Endothelial cell of umbilical vein (primary cell): ENCODE results near the gene TBX4. TPM values are rescaled to one million over a fixed set of nuclear protein-coding genes. Genes with fewer than 3 reads are reported as not detected.

ENCODE experiments used
- BruUV-seq: library from RNA; stranded (reverse); fragments of 400-500 nt; replicated peaks from 2 replicates; lab custom pipeline; 2021; lab: Mats Ljungman, UMichigan
- CTCF ChIA-PET: fragments of 300-600, 350-600 bp; sonication (Branson Sonifier 250); formaldehyde crosslinking; loops from one replicate; lab custom pipeline; 2021; ENCODE audit warnings: antibody characterized with exemption, inconsistent platforms; lab: Charles Lee
- POLR2A ChIA-PET: fragments of 300-600, 350-600 bp; sonication (Branson Sonifier 250); formaldehyde crosslinking; loops from one replicate; lab custom pipeline; 2021; ENCODE audit warnings: antibody characterized with exemption, inconsistent platforms; lab: Charles Lee
- DNase-seq: peaks from one replicate; pipeline ENCODE4 v3.0.0-alpha.2; 2011; ENCODE audit warnings: low read depth, low spot score
- FAIRE-seq: peaks from 2 replicates; lab custom pipeline; 2011; peaks lifted over from hg19 to GRCh38; lab: Jason Lieb, UNC
- H2AFZ ChIP-seq: 2 replicates; pipeline ENCODE4 v1.6.0; 2012; ENCODE audit warnings: low read depth, low read length, control low read depth, inconsistent platforms
- H3K27ac ChIP-seq: 2 replicates; pipeline ENCODE4 v1.5.1; 2011; ENCODE audit warnings: low read depth, mild to moderate bottlenecking, control low read depth, low read length, moderate library complexity; ENCODE audit not compliant: insufficient read depth
- H3K27me3 ChIP-seq, 2 experiments: 2 replicates each; pipeline versions ENCODE4 v1.6.0 to v1.6.1; 2011; ENCODE audit warnings: low read length in 2 of 2, mixed read lengths in 1 of 2; ENCODE audit not compliant: control insufficient read depth in 2 of 2, insufficient read depth in 2 of 2
- H3K36me3 ChIP-seq, 2 experiments: 2 replicates in 1 of 2; 3 replicates in 1 of 2; pipeline ENCODE4 v1.5.1; 2011; ENCODE audit warnings: low read length in 2 of 2, mild to moderate bottlenecking in 1 of 2, moderate library complexity in 1 of 2; ENCODE audit not compliant: control insufficient read depth in 2 of 2, insufficient read depth in 2 of 2; ENCODE audit errors: extremely low read depth in 1 of 2
- H3K4me1 ChIP-seq: 3 replicates; pipeline ENCODE4 v1.5.1; 2011; ENCODE audit warnings: mild to moderate bottlenecking, low read length; ENCODE audit not compliant: control insufficient read depth, insufficient read depth; ENCODE audit errors: extremely low read depth
- H3K4me2 ChIP-seq: 2 replicates; pipeline ENCODE4 v1.6.1; 2011; ENCODE audit warnings: low read length, control low read depth, mixed read lengths; ENCODE audit not compliant: insufficient read depth
- H3K4me3 ChIP-seq, 3 experiments: fragments of 200-600 bp in 1 of 3; sonication (generic), shearing (Covaris generic) in 1 of 3; replicated peaks in 1 of 3; 2 replicates each; pipeline ENCODE4 v1.5.1; 2011 to 2016; ENCODE audit warnings: control low read depth in 3 of 3, low read length in 3 of 3, mild to moderate bottlenecking in 2 of 3, inconsistent platforms in 1 of 3, low read depth in 1 of 3, moderate library complexity in 1 of 3; ENCODE audit not compliant: insufficient read depth in 1 of 3
- H3K79me2 ChIP-seq: 2 replicates; pipeline ENCODE4 v1.6.0; 2012; ENCODE audit warnings: low read length, inconsistent platforms; ENCODE audit not compliant: control insufficient read depth, insufficient read depth
- H3K9ac ChIP-seq: replicated peaks from 2 replicates; pipeline ENCODE3; 2011; ENCODE audit warnings: low read length, control low read depth; ENCODE audit not compliant: insufficient read depth; ENCODE audit errors: extremely low read depth
- H3K9me1 ChIP-seq: replicated peaks from 3 replicates; pipeline ENCODE4 v1.6.0; 2011; ENCODE audit warnings: mild to moderate bottlenecking, low read length; ENCODE audit not compliant: control insufficient read depth, insufficient read depth; ENCODE audit errors: extremely low read depth
- H3K9me3 ChIP-seq: replicated peaks from 2 replicates; pipeline ENCODE4 v1.5.1; 2012; ENCODE audit warnings: low read length, inconsistent platforms; ENCODE audit not compliant: control insufficient read depth, insufficient read depth
- H4K20me1 ChIP-seq: replicated peaks from 2 replicates; pipeline ENCODE3; 2011; ENCODE audit warnings: mild to moderate bottlenecking, low read length; ENCODE audit not compliant: control insufficient read depth, insufficient read depth; ENCODE audit errors: extremely low read depth
- EZH2 ChIP-seq: IDR thresholded peaks from 2 replicates; pipeline ENCODE4 v1.6.1; 2012; ENCODE audit warnings: borderline replicate concordance, low read depth, mild to moderate bottlenecking, moderate library complexity, low read length, inconsistent platforms; ENCODE audit not compliant: severe bottlenecking
- FOS ChIP-seq: IDR thresholded peaks from 2 replicates; pipeline ENCODE4 v1.6.1; 2011; ENCODE audit warnings: mild to moderate bottlenecking, low read length, moderate library complexity, borderline replicate concordance; ENCODE audit not compliant: insufficient read depth
- GATA2 ChIP-seq: IDR thresholded peaks from 2 replicates; pipeline ENCODE4 v1.7.0; 2011; ENCODE audit warnings: low read depth, mild to moderate bottlenecking, moderate library complexity, mixed read lengths, low read length; ENCODE audit not compliant: insufficient read length, insufficient read depth
- JUN ChIP-seq: IDR thresholded peaks from 2 replicates; pipeline ENCODE4 v1.6.1; 2011; ENCODE audit warnings: borderline replicate concordance, low read depth; ENCODE audit not compliant: insufficient read length, insufficient read depth
- MYC ChIP-seq: IDR thresholded peaks from one replicate; pipeline ENCODE4 v1.6.1; 2011; ENCODE audit warnings: mild to moderate bottlenecking, low read depth, low read length
- POLR2A ChIP-seq: IDR thresholded peaks from 2 replicates; pipeline ENCODE4 v1.6.1; 2012; ENCODE audit warnings: low read depth, mild to moderate bottlenecking, control low read depth, low read length
- POLR2AphosphoS5 ChIP-seq: IDR thresholded peaks from 2 replicates; pipeline ENCODE4 v1.6.1; 2012; ENCODE audit warnings: low read depth, mild to moderate bottlenecking, control low read depth, low read length, moderate library complexity; ENCODE audit not compliant: insufficient read depth
- dilution Hi-C: fragments of 300-500 bp; cut with MboI; formaldehyde crosslinking; loops from one replicate; pipeline ENCODE4 v1.15.0; 2019; ENCODE audit warnings: low sequenced_read_pairs; ENCODE audit not compliant: extremely low pct_ligation_motif_present
- intact Hi-C: fragments of 100-400 bp; cut with micrococcal nuclease; formaldehyde crosslinking; loops from one replicate; pipeline ENCODE4 v1.10.0; 2022
- polyA plus RNA-seq, 4 experiments: library from polyadenylated mRNA; depleted of rRNA in 3 of 4; stranded (reverse) in 3 of 4; unstranded in 1 of 4; fragments of >200 nt; gene quantifications; 2 replicates each; pipeline versions ENCODE4 v1.2.1 to v1.2.3, GENCODE V29; 2011 to 2012; ENCODE audit warnings: missing spikeins in 1 of 4
- total RNA-seq: library from RNA; stranded (reverse); gene quantifications from 2 replicates; pipeline ENCODE4 v1.2.3, GENCODE V29; 2021
- TF ChIP-seq, protein P1 (sequence below), 2 donors: IDR thresholded peaks; 1 replicate in 1 of 2; 2 replicates in 1 of 2; pipeline ENCODE4 v1.5.1; 2011; ENCODE audit warnings: low read length in 2 of 2, mild to moderate bottlenecking in 2 of 2, moderate library complexity in 2 of 2, control low read depth in 1 of 2, inconsistent platforms in 1 of 2, low read depth in 1 of 2; ENCODE audit not compliant: insufficient read depth in 1 of 2; ENCODE audit errors: extremely low read depth in 1 of 2
- TF ChIP-seq, protein P2 (sequence below): IDR thresholded peaks from 2 replicates; pipeline ENCODE4 v1.6.1; 2011; ENCODE audit not compliant: insufficient read depth, insufficient read length

Gene TBX4
- total and polyA plus RNA-seq, 2 donors (not counting 3 experiments of a cell fraction or from before 2014, with no cell fraction given): not detected

GRCh38 chr17:61442878-61443474, 9.2 kb upstream of the TBX4 start:
- Histone ChIP-seq H3K36me3 (no peaks in the 10 kb centered on the region), H3K27me3 (peaks cover 14 to 23% of the 10 kb centered on the region in 2 experiments), H3K4me3 (no peak overlapping the region), H3K4me1 (no peaks in the 10 kb centered on the region), H3K4me2 (no peak overlapping the region), H3K9ac (no peak overlapping the region), H3K9me1 (no peaks in the 10 kb centered on the region), H3K9me3 (no peaks in the 10 kb centered on the region), H2AFZ (no peak overlapping the region), H3K79me2 (no peaks in the 10 kb centered on the region), H3K27ac (no peak overlapping the region), H4K20me1 (no peaks in the 10 kb centered on the region)
- ChIA-PET CTCF (interaction anchor here (0.8 to 1.3 kb wide), 2 partner anchors 25 to 26 kb away, joined by 3 read pairs; no protein-coding TSS in a partner anchor), POLR2A (no interaction called here)
- FAIRE-seq: no peak
- intact Hi-C loops (no loop called here), dilution Hi-C loops (no loop called here)
- no TSS peak for BruUV-seq
- no peak for DNase-seq
- TF ChIP-seq POLR2A (no peak), GATA2 (no peak)
- TF ChIP-seq, protein P1, sequence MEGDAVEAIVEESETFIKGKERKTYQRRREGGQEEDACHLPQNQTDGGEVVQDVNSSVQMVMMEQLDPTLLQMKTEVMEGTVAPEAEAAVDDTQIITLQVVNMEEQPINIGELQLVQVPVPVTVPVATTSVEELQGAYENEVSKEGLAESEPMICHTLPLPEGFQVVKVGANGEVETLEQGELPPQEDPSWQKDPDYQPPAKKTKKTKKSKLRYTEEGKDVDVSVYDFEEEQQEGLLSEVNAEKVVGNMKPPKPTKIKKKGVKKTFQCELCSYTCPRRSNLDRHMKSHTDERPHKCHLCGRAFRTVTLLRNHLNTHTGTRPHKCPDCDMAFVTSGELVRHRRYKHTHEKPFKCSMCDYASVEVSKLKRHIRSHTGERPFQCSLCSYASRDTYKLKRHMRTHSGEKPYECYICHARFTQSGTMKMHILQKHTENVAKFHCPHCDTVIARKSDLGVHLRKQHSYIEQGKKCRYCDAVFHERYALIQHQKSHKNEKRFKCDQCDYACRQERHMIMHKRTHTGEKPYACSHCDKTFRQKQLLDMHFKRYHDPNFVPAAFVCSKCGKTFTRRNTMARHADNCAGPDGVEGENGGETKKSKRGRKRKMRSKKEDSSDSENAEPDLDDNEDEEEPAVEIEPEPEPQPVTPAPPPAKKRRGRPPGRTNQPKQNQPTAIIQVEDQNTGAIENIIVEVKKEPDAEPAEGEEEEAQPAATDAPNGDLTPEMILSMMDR (IDR thresholded peaks at IDR 0.05; ENCODE audit: extremely low read depth in 1 of 2, insufficient read depth in 1 of 2, low read depth in 1 of 2, low read length in 2 of 2): no peak

GRCh38 chr17:61443475-61443882, 8.7 kb upstream of the TBX4 start:
- H3K4me2 ChIP-seq: no peak overlapping the region
- CTCF ChIA-PET: interaction anchor here (1.3 kb wide), 1 partner anchor 24 kb away, joined by 3 read pairs; no protein-coding TSS in a partner anchor
- dilution Hi-C loops: no loop called here

More at GRCh38 chr17:61443475-61443882, 8.7 kb upstream of the TBX4 start:
- Histone ChIP-seq H3K36me3 (no peaks in the 10 kb centered on the region), H3K27ac (no peak overlapping the region), H2AFZ (no peak overlapping the region), H3K9me3 (no peaks in the 10 kb centered on the region), H3K4me1 (no peaks in the 10 kb centered on the region), H3K9ac (no peak overlapping the region), H3K9me1 (no peaks in the 10 kb centered on the region), H4K20me1 (no peaks in the 10 kb centered on the region), H3K4me3 (no peak overlapping the region), H3K27me3 (peaks cover 18 to 24% of the 10 kb centered on the region in 2 experiments), H3K79me2 (no peaks in the 10 kb centered on the region)
- no TSS peak for BruUV-seq
- DNase-seq (no peak), FAIRE-seq (no peak)
- POLR2A ChIA-PET: no interaction called here
- intact Hi-C loops: no loop called here
- TF ChIP-seq, protein P2, sequence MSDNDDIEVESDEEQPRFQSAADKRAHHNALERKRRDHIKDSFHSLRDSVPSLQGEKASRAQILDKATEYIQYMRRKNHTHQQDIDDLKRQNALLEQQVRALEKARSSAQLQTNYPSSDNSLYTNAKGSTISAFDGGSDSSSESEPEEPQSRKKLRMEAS: no peak
- TF ChIP-seq JUN (no peak), POLR2AphosphoS5 (no peak), MYC (no peak), GATA2 (no peak), POLR2A (no peak), FOS (no peak), EZH2 (no peak)
- TF ChIP-seq, protein P1 (IDR thresholded peaks at IDR 0.05; ENCODE audit: extremely low read depth in 1 of 2, insufficient read depth in 1 of 2, low read depth in 1 of 2, low read length in 2 of 2): no peak
